WTC11 (cell line): Measurements from ENCODE around the gene KLC1.

Experiments used
- ELF4 ChIP-seq: sonication (generic); formaldehyde crosslinking; IDR thresholded peaks from 2 replicates; pipeline ENCODE4 v1.8.1; 2022; ENCODE audit warnings: low read depth, mild to moderate bottlenecking, moderate library complexity, missing genetic modification reagents
- TP53 ChIP-seq: sonication (generic); formaldehyde crosslinking; IDR thresholded peaks from 2 replicates; pipeline ENCODE4 v1.8.1; 2023; ENCODE audit warnings: mild to moderate bottlenecking, missing genetic modification reagents
- TF ChIP-seq, protein P1 (sequence below): sonication (generic); formaldehyde crosslinking; IDR thresholded peaks from 2 replicates; pipeline ENCODE4 v1.8.1; 2023; ENCODE audit warnings: mild to moderate bottlenecking, missing genetic modification reagents, moderate library complexity
- TF ChIP-seq, protein P2 (sequence below): fragments of 200-600 bp; IDR thresholded peaks from 2 replicates; pipeline ENCODE4 v1.8.0; 2022; ENCODE audit warnings: antibody characterized with exemption

DNA sequence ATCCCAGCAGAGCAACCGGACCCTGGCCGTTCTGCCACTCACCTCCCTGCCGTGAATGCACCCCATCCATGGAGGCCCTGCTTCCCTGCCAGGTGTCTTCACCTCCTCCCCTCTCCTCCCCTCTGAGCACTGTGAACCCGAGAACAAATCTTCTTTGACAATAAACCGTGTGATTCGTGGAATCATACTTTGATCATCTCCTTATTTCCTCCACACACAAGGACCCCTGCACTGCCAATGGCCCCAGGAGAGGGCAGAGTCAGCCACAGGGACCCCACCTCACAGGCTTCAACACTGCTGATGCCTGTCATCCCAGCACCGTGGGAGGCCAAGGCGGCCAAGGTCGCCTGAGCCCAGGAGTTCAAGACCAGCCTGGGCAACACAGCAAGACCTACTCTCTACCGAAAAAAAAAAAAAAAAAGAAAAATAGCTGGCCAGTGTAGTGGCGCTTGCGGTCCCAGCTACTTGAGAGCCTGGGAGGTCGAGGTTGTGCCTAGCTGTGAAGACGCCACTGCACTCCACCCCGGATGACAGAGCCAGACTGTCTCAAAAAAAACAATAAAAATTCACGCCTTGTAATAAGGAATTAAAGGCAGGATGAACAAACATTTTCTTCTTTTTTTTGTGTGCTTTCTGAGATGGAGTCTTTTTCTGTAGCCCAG, 85.2 kb downstream of the KLC1 start:
- TF ChIP-seq, protein P1, sequence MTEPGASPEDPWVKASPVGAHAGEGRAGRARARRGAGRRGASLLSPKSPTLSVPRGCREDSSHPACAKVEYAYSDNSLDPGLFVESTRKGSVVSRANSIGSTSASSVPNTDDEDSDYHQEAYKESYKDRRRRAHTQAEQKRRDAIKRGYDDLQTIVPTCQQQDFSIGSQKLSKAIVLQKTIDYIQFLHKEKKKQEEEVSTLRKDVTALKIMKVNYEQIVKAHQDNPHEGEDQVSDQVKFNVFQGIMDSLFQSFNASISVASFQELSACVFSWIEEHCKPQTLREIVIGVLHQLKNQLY (CRISPR knock-in tag) = no peak
- no peak for TF ChIP-seq TP53
- no peak for TF ChIP-seq ELF4 (CRISPR knock-in tag)
- TF ChIP-seq, protein P2, sequence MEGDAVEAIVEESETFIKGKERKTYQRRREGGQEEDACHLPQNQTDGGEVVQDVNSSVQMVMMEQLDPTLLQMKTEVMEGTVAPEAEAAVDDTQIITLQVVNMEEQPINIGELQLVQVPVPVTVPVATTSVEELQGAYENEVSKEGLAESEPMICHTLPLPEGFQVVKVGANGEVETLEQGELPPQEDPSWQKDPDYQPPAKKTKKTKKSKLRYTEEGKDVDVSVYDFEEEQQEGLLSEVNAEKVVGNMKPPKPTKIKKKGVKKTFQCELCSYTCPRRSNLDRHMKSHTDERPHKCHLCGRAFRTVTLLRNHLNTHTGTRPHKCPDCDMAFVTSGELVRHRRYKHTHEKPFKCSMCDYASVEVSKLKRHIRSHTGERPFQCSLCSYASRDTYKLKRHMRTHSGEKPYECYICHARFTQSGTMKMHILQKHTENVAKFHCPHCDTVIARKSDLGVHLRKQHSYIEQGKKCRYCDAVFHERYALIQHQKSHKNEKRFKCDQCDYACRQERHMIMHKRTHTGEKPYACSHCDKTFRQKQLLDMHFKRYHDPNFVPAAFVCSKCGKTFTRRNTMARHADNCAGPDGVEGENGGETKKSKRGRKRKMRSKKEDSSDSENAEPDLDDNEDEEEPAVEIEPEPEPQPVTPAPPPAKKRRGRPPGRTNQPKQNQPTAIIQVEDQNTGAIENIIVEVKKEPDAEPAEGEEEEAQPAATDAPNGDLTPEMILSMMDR = no peak
